NCI-H524 (cell line): ENCODE data around the gene ISM1.
A peak's percentile ranks its signal among the peaks of the same experiment; 100 is the strongest.

Source experiments
- DNase-seq, 2 experiments: peaks; one replicate each; lab custom pipeline; 2025; lab: John Stamatoyannopoulos, UW

Gene ISM1

DNA sequence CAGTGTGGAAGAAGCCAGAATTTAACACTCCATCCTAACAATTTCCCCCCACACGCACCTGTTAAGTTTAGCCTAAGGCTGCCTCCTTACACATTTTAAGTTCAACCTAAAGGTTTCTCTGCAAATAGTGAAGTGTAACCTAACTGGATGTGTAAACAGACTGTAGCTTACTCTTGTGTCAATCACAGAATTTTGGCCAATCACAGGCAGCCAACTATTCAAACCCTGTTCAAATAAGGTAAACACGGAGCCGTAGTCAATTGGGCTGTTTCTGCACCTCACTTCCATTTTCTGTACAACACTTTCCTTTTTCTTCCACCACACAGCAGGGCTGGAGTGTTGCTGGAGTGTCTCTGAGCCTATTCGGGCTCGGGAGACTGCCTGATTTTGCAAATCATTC, 92.1 kb downstream of the ISM1 start:
- DNase-seq, result no peak

DNA sequence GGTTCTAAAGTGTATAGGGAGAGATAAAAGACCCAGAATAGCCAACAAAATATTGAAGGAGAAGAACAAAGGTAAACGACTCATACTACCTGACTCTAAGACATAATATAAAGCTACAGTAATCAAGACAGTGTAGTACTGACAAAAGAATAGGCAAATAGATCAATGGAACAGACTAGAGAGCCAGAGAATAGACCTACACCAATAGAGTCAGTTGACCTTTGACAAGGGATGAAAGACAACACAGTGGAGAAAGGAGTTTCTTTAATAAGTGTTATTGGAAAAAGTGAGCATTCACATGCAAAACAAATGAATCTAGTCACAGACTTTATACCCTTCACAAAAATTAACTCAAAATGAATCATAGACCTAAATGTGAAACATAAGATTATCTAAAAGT, 96.4 kb downstream of the ISM1 start:
- DNase-seq, result no peak

DNA sequence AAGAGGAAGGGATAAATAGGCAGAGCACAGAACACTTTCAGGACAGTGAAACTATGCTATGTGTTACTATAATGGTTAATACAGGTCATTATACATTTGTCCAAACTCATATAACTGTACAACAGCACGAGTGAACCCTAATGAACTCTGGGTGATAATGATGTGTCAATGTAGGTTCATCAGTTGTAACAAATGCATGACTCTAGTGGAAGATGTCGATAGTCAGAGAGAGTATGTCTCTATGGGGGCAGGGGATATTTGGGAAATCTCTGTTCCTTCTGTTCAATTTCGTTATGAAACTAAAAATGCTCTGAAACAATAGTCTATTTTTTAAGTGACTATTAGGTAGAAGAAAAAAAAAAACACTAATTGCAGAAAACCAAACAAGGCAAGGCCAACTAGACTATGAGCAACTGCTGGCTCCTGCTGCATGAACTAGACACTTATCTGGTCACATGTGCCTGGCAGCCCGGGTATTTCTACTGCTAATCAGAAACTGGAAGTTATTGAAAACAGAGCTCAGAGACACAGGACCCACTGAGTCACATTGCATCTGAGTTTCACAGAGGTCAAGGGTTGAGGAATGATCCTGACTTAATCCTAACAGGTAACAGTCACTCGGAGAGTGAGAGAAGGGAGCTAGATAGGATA, 97.9 kb downstream of the ISM1 start:
- no peak for DNase-seq

DNA sequence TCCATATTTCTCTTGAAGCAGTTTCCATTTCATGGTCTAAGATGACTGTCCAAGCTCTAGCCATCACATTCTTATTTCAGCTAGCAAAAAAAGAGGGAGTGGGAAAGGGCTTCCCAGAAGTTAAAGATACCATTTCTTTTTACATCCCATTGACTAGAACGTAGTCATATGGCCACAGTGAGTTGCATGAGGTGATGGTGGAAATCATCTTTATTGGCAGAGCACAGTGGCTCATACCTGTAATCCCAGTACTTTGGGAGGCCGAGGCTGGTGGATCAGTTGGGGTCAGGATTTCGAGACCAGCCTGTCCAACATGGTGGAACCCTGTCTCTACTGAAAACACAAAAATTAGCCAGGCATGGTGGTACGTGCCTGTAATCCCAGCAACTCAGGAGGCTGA, 99.6 kb downstream of the ISM1 start:
- no peak for DNase-seq

DNA sequence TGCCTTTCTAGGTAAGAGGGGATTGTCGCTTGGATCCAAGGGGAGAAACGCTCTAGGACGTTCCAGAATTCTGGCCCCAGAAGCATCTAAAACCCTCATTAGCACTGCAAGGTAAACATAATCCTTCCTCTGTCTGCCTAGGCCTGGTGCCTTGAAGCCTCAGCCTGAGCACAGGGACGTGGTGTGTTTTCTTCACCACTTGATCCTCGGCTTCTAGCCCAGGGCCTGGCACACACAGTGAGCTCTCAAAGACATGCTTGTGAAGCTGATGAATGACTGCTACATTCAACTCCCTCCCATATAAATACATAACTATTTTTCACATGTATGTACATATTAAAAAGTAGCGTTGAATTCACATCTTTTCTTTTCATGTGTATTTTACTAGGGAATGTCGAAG, 100.3 kb downstream of the ISM1 start:
- DNase-seq, result no peak

DNA sequence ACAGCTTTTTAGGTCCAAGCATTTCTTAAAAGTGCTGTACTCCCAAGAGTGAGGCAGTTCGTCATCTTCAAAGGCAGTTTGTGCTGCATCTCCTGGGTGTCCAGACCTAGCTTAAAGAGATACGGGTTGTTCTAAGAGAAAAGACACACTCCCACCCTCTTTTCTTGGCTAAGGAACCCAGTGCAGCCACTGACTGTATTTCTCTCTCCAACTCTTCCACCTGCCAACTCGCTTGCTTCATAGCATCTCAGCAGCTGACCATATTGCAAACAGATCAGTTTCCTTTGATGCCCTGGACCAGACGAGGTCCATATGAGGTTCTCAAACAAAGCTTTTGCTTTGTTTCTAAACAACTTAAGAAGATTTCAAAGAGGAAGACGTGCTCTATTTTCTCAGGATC, 101.1 kb downstream of the ISM1 start:
- DNase-seq, result no peak

DNA sequence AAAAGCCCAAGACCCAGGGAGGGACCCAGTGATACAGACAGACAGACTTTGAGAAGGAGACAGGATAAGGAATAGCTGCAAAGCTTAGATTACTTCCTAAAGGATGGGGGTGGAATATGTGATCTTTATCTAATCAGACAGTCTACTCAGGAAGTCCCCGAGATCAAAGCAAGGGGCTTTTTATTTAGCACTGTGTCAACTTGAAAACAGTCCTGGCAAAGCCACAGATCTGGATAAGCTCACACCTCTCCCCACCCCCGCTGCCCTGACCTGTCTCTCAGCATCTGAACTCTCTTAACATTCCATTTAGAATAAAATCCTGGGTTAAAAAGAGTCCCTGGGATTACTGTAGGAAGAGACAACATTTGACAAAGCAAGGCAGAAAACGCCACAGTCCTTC, 101.5 kb downstream of the ISM1 start:
- DNase-seq, result no peak

DNA sequence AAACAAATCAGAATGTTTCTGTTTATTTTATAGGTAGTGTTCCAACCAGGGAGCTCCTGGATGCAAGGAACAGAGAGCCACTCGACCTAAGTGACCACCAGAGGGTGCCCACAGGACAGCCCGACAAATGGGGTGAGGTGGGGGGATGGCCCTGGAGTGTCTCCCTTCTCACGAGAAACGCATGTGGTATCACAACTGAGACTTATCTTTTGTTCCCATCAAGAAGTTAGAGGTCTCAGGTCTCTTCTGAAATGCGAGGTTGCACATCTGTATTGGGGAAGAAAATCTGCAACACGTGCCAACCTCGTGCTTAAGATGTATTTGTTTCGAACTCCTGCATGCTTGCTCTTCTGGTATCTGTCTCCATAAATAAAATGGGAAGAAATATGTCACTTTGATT, 104.0 kb downstream of the ISM1 start:
- DNase-seq, result peak in 1 of 2 experiments; percentile 42

DNA sequence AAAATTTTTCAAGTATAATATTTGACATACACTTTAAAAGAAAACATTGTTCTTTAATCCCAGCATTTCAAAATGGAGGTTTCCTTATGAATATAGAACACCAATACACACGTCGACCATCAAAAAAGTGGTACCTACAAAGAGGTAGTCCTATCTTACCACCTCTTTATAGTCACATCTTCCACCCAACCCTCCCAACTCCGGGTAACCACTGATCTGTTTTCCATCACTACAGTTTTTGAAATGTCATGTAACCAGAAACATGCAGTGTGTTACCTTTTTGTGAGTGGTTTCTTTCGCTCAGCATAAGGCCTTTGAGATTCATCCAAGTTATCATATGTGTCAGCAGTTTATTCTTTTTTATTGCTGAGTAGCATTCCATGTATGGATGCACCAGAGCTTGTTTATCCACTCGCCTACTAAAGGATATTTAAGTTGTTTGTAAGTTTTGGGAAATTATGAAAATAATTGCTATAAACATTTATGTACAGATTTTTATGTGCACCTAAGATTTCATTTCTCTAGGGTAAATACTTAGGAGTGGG, 104.8 kb downstream of the ISM1 start:
- no peak for DNase-seq

DNA sequence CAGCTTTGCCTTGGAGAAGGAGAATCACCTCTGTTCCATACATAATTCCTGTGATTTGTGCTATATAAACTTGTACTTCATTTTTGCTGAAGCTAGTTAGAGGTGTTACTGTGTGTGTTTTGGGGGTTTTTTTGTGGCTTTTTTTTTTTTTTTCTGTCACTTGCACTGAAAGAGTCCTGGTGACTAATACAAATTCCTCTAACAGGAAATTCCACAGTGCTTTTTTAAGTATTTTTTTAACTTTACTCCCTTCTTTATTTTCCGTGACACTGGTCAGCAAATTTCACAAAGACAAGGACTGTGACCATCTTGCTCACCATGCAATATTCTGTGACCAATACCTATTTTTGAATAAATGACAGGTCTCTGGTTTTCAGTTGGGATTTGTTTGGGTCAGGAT, 110.5 kb downstream of the ISM1 start:
- DNase-seq, result no peak

DNA sequence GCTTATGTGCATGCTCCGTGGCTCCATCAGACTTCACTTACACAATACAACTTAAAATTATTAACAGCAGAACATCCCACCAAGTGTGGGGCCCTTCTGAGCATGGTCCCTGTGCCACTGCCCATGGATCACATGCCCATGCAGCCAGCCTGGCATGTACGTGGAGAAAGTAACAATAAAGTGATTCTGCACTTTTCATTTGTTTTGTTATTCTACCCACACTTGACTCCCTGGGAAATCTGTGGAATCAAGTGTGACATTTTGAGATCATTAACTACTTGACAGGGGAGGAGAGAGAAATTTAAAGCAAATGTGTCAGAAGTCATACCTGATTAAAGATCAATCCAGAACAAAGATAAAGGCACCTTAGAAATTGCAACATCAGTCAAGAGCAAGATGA, 112.0 kb downstream of the ISM1 start:
- DNase-seq, result no peak

DNA sequence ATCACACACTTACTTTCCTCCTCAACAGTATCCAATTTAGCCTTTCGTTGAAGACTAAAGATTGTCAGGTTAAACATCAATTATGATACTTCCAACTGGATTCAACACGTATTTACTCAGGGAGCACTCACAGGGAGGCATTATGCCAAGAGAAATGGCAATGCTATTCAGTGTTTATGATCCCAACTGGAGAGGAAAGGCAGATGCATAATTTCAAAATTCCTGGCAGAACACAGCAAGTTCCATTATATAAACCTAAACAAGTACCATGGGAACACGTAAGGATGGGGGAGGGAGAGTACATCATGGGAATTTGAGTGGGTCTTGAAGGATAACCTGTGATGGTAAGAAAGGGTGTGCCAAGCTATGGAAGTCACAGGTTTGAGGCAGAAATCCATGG, 112.7 kb downstream of the ISM1 start:
- DNase-seq, result no peak

DNA sequence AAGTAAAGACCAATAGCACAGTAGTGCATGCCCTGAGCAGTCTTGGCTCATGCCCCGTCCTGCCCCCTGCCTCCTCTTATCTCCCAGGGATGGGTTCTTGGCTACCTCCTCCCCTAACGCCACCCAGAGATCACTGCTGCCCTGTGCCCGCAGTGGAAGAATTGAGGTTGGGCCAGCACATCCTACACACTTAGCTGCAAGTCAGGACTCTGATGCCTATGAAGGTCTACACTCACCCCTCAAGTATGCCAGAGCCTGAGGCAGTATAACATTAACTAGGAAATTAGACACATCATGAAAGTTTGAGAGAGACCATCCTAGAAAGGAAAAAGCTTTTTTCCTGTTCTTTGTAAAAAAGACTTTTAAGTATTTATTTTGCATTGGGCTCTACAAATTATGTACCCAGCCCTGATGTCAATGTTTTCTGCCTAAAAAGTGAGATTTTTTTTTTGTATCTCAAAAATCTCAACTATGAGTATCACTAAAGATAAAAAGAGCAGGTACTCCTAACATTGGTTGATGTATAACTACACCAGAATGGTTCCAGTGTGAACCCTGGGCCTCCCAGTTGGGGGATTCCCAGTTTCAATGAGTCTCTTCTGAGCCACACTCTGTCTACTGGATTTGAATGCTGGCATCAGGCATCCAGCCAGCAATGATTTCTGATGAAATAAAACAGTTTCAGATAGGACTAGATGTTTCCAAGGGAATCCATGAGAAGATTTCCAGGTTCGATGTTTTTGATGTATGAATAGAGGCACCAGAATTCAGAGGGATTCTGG, 115.4 kb downstream of the ISM1 start:
- DNase-seq, result no peak

DNA sequence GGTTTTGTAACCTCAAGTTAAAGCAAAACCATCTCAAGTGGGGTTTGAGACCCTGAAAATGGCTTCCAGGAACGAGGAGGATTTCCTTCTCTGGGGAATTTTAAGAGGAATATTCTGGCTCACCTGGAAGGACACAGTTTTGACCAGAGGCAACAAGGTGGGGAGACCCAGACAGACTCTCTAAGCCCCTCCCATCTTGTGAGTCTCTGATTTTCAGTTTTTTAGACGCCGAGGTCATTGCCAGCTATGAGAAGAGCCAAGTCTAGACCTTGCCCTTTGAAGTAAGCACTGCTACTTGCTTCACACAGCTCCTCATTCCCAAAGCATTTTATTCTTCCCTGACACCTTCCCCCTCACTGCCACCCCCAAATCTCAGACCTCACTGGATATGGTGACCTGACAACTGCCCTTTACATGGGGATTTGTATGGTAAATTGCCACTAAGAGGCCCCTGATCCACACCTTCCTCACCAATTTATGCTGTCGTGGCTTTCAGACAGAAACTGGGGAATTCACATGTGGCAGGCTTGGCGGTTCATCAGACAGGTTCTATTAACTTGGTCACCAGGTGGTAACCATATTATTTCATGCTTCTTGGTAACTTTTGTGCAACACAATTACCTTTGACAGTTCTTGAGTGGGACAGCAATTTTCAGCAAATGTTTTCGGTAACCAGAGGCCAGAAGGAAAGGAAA, 116.2 kb downstream of the ISM1 start:
- no peak for DNase-seq

DNA sequence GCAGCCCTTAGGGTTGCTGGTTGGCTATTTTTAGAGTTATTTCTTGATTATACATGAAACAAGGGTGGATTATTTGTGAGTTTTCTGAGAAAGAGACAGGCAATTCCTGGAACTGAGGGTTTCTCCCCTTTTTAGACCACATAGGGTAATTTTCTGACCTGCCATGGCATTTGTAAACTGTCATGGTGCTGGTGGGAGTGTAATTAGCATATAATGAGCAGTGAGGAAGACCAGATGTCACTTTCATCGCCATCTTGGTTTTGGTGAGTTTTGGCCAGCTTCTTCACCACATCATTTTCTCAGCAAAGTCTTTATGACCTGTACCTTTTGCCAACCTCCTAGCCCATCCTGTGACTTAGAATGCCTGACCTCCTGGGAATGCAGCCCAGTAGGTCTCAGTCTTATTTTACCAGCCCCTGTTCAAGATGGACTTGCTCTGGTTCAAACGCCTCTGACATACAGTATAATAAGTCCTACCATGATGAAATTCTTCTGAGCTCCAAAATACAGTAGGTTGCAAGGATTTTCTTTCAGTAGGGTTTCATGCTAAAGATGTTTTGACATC, 117.1 kb downstream of the ISM1 start:
- DNase-seq, result no peak

DNA sequence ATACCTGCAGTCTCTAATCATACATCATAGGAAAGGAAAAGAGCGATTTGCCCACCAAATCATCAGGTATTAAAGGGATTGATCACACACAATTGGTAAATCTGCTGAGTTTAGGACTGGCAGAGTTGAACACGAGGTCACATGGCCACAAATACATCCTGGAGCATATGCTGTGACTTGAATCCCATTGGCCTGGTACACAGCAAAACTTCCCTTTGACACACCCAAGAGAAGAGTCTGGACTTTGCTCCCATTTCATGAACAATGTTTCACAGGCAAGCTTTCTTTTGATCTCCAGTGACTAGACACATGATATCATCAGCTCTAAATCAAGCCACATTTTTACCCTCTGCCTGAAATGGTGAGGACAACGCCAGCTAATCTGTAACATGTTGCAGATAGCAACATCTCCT, 117.9 kb downstream of the ISM1 start:
- DNase-seq, result no peak

DNA sequence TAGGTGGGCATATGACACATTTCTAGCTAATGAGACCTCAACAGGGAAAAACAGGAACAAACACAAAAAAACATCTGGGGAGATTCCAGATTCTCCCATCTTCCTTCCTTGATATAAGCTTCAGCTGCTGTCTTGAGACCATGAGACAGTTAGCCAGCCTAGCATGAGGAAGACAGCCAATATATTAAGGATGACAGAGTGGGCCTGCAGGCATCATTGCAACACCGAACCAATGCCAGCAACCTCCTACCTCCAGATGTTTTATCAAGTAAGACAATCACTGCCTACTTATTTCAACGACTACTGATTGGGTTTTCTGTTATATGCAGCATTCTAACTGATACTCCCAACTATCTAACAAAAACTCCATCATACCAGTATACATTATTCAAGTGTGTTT, 119.0 kb downstream of the ISM1 start:
- DNase-seq, result no peak

DNA sequence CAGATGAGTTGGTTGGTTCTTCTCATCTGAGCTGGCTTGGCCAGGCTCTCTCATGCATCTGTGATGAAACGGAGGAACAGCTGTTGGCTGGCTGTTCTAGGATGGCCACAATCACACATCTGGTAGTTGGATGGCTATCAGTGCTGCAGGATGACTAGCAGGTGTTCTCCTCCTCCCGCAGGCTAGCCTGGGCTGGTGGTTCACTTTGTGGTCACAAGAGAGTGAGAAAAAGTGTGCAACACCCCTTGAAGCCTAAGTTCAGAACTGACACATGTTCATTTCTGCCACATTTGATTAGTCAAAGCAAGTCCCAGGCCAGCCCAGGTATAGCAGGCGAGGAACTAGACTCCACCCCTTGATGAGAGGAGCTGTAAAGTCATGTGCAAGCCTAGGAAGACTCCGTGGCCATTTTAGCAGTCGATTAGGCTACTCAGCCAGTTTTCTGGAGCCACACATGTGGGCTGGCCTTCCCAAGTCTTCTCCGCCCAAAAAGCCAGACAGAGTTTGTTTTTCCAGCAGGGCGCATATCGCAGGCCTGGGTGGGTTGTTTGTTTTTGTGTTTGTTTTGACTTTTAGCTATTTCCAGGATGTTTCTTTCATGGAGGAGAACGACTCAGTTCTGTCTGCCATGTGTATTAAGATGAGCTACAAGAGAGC, 120.8 kb downstream of the ISM1 start:
- DNase-seq, result no peak

DNA sequence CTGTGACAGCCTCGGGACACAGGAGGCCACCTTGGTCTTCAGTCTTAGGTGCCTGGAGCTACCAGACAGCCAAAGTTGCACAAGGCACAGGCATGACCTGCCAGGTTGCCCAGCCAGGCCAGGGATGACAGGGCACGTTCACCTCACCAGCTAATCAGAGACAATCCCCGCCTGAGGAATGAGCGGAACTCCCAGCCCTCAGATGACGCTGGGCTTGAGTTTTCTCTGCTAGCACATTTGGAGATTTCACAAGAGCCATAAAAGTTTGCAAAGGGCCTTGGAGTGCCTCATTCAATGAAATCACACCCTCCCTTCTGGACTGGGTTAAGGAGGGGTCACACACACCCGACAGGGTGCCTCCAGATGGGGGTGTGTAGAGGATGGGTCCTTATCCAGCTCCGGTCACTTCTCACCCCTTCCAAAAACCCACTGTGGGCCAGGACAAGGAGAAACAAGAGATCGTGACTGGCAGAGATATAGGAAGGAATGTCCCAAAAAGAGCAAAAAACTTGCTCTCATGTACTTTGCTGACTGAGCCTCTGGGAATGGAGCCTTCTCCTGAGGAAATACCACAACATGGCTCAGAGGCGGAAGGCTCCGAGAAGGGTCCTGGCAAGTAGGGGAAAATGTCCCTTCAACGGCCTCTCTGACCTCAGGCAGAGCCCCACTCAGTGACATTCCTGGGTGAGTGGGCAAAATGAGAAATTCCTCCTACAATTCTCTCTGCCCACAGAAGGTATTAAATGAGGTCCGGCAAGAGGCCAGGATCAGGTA, 121.6 kb downstream of the ISM1 start:
- no peak for DNase-seq

DNA sequence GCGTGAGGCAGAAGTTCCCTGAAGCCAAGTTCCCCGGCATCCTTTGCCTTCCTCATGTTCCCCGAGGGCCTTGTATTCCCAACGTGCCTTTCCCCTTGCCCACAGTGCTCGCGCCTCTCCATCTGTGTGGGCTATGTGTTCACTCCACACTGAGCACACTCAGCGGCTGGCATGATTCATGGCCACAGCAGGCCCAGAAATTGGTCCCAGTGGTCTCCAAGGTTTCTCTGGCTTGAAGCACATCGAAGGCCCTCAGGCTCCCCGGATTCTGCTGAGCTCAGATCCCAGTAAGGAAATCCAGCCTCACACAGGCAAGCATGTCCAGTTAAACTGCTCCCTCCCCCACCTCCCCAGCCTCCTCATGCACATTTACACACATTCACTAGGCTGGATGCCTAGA, 123.6 kb downstream of the ISM1 start:
- no peak for DNase-seq
